Spinal cord (tissue), 10 donors: Measurements from ENCODE around the gene AUTS2. TPM values are rescaled to one million over a fixed set of nuclear protein-coding genes. Genes with fewer than 3 reads are reported as not detected.

Source experiments
- DNase-seq, 6 donors: peaks; one replicate each; pipeline versions ENCODE4 v3.0.0 to v3.0.0-alpha.2; 2013 to 2015; ENCODE audit warnings: low spot score in 6 of 6, low read depth in 4 of 6
- H3K27ac ChIP-seq: one replicate; pipeline ENCODE4 v1.5.1; 2013; ENCODE audit warnings: low read depth, low read length, control low read depth
- H3K27me3 ChIP-seq: one replicate; pipeline ENCODE4 v1.6.1; 2013; ENCODE audit warnings: low read length; ENCODE audit not compliant: control insufficient read depth, insufficient read depth
- H3K36me3 ChIP-seq: one replicate; pipeline ENCODE4 v1.6.1; 2013; ENCODE audit warnings: low read length; ENCODE audit not compliant: control insufficient read depth, insufficient read depth
- H3K4me1 ChIP-seq: one replicate; pipeline ENCODE4 v1.6.1; 2013; ENCODE audit warnings: low read length; ENCODE audit not compliant: control insufficient read depth, insufficient read depth
- H3K4me3 ChIP-seq: one replicate; pipeline ENCODE4 v1.5.1; 2013; ENCODE audit warnings: low read depth, low read length, control low read depth
- H3K9me3 ChIP-seq: one replicate; pipeline ENCODE4 v1.6.1; 2013; ENCODE audit warnings: low read length; ENCODE audit not compliant: control insufficient read depth, insufficient read depth
- WGBS: methylation state at CpG from one replicate; pipeline ENCODE4 v1.1.5; 2013; ENCODE audit warnings: missing lambda C conversion rate; ENCODE audit not compliant: insufficient coverage; 5-methylcytosine and 5-hydroxymethylcytosine counted together
- polyA plus RNA-seq, 2 donors: library from polyadenylated mRNA; unstranded; fragments of 120-200 nt; gene quantifications; one replicate each; pipeline ENCODE4 v1.2.1, GENCODE V29; 2013; ENCODE audit not compliant: insufficient read length in 2 of 2
- total RNA-seq, 2 donors: library from RNA; depleted of rRNA in 1 of 2; stranded (reverse); fragments of 120-200 nt in 1 of 2; fragments of >200 nt in 1 of 2; gene quantifications; one replicate each; pipeline versions ENCODE4 v1.2.3 to v1.2.4, GENCODE V29; 2013 to 2014
- donor health status: healthy.

The AUTS2 gene
- total and polyA plus RNA-seq, 4 donors, result 56.2 to 214 (median 135) TPM

DNA sequence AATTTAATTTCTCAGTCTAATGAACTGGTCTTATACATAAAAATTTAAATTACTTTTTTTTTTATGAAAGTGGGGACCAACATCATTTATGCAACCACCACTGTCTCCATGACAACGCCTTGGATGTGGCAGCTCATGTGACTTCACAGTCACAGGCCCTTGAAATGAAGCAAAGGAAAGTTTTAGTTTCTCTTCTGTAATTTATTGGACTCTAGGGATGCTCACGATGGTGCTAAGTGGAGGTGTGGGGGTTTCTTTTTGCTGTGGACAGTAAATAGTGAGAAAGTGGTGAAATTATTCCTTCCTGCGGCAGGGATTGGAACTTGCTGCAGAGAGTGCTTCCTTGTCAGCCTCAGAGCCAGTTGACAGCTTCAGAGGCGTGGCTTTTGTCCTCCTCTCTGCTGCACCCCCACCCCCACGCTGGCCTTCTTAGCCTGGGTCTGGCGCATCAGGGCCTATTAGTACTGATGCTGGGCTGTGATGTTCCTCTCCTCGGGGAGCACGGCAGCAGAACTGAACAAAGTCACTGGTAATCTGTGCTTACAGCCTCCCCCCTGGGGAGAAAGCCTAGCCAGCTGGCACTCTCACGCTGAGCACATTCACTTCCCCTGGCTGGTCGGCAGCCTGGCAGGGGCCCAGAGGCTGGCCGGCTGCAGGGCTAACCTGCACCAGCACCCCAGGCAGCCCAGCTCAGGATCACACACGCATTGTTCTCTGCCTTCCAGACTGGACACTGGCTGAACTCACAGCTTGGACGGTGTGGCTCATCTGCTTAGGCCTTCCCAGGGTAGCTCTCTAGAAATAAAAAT is 1016.2 kb downstream of the AUTS2 start:
- H3K4me1 ChIP-seq, result peaks cover 37% of the 10 kb centered on the region
- DNase-seq, result peak in 3 of 6 donors; percentile 68 to 90 (median 89)
- 9% methylated on average over 12 of the region's 13 CpGs for WGBS
- no peaks in the 10 kb centered on the region for H3K36me3 ChIP-seq
- no peaks in the 10 kb centered on the region for H3K9me3 ChIP-seq
- no peak overlapping the region for H3K27ac ChIP-seq
- no peaks in the 10 kb centered on the region for H3K27me3 ChIP-seq
- no peak overlapping the region for H3K4me3 ChIP-seq

- WGBS, result 40% methylated on average over 1 of the region's 5 CpGs
- H3K4me1 ChIP-seq, result peaks cover 43% of the 10 kb centered on the region
- H3K27me3 ChIP-seq, result no peaks in the 10 kb centered on the region
- H3K9me3 ChIP-seq, result no peaks in the 10 kb centered on the region
- H3K36me3 ChIP-seq, result no peaks in the 10 kb centered on the region
- no peak for DNase-seq
- H3K4me3 ChIP-seq, result no peak overlapping the region
- no peak overlapping the region for H3K27ac ChIP-seq
Observed at GRCh38 chr7:70615066-70615606, 1016.9 kb downstream of the AUTS2 start.

- peaks cover 53% of the 10 kb centered on the region for H3K4me1 ChIP-seq
- H3K4me3 ChIP-seq, result no peak overlapping the region
- no peaks in the 10 kb centered on the region for H3K36me3 ChIP-seq
- no peaks in the 10 kb centered on the region for H3K9me3 ChIP-seq
- WGBS, result 66% methylated on average over 5 of the region's 5 CpGs
- no peak overlapping the region for H3K27ac ChIP-seq
- H3K27me3 ChIP-seq, result no peaks in the 10 kb centered on the region
- no peak for DNase-seq
Observed at GRCh38 chr7:70616211-70616610, 1017.9 kb downstream of the AUTS2 start.

GRCh38 chr7:70616821-70617220 is 1018.5 kb downstream of the AUTS2 start:
- H3K4me1 ChIP-seq, result peaks cover 53% of the 10 kb centered on the region
- H3K4me3 ChIP-seq, result no peak overlapping the region
- WGBS, result 80% methylated on average over 3 of the region's 3 CpGs
- H3K36me3 ChIP-seq, result no peaks in the 10 kb centered on the region
- no peaks in the 10 kb centered on the region for H3K9me3 ChIP-seq
- no peak overlapping the region for H3K27ac ChIP-seq
- no peak for DNase-seq
- H3K27me3 ChIP-seq, result no peaks in the 10 kb centered on the region

DNA sequence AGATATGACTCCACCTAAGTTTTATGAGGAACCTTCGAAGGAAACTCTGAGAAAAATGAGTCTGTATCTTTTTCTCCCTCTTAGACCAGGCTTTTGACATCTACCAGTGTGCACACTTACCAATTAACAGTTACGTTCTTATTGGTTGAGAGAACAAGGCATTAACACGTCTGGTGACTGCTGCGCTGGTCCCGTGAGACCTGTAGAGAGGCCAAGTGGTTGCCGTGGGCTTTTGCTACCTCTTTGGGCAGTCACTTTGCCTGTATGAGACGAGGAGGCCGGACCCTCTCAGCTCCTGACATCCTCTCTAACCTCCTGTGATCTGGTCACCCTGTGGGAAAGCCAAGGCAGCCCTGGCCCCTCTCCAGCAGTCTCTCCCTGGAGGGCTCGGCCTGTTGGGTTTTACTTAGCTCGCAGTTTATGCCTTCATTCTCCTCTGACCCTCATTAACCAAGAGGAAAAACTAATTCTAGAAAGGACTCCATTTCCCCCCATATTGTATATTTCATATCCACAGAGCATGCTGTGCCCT is 1019.8 kb downstream of the AUTS2 start:
- DNase-seq, result no peak
- Histone ChIP-seq H3K36me3 (no peaks in the 10 kb centered on the region), H3K27me3 (no peaks in the 10 kb centered on the region), H3K4me1 (peaks cover 48% of the 10 kb centered on the region), H3K27ac (no peak overlapping the region), H3K9me3 (no peaks in the 10 kb centered on the region), H3K4me3 (no peak overlapping the region)
- 68% methylated on average over 9 of the region's 10 CpGs for WGBS

GRCh38 chr7:70619130-70619529 is 1020.9 kb downstream of the AUTS2 start:
- H3K4me3 ChIP-seq, result no peak overlapping the region
- H3K27me3 ChIP-seq, result no peaks in the 10 kb centered on the region
- H3K36me3 ChIP-seq, result no peaks in the 10 kb centered on the region
- 29% methylated on average over 5 of the region's 12 CpGs for WGBS
- H3K9me3 ChIP-seq, result no peaks in the 10 kb centered on the region
- no peak for DNase-seq
- no peak overlapping the region for H3K27ac ChIP-seq
- peaks cover 40% of the 10 kb centered on the region for H3K4me1 ChIP-seq

DNA sequence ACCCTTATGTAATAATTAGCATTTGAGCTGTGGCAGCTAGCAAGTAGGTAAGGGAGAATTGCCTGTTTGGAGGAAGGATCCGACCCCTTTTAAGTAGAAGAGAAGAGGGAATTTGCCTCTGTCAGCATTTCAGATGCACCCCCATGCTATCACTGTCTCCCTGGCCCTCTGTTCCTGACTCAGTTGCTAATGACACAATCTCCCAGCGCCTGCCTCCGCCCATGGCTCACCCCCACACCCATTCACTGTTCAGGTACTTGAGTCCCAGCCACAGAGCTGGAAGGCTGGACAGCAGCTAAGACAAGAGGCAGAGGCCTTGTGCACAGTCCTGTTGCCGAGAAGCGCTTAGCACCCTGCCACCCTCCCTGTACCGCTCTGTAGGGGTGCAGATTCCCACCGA is 1021.4 kb downstream of the AUTS2 start:
- no peak overlapping the region for H3K27ac ChIP-seq
- no peaks in the 10 kb centered on the region for H3K27me3 ChIP-seq
- no peaks in the 10 kb centered on the region for H3K36me3 ChIP-seq
- no peak overlapping the region for H3K4me3 ChIP-seq
- no peaks in the 10 kb centered on the region for H3K9me3 ChIP-seq
- WGBS, result 92% methylated on average over 6 of the region's 7 CpGs
- DNase-seq, result no peak
- peaks cover 35% of the 10 kb centered on the region for H3K4me1 ChIP-seq

GRCh38 chr7:70620333-70621055 is 1022.2 kb downstream of the AUTS2 start:
- Histone ChIP-seq H3K4me3 (no peak overlapping the region), H3K27me3 (no peaks in the 10 kb centered on the region), H3K9me3 (no peaks in the 10 kb centered on the region), H3K36me3 (no peaks in the 10 kb centered on the region), H3K4me1 (peaks cover 30% of the 10 kb centered on the region), H3K27ac (no peak overlapping the region)
- WGBS, result 60% methylated on average over 7 of the region's 19 CpGs
- peak in 2 of 6 donors; percentile 77 to 78 for DNase-seq

- no peak overlapping the region for H3K27ac ChIP-seq
Observed at GRCh38 chr7:70621954-70622600, 1023.8 kb downstream of the AUTS2 start.

More at GRCh38 chr7:70621954-70622600, 1023.8 kb downstream of the AUTS2 start:
- Histone ChIP-seq H3K9me3 (no peaks in the 10 kb centered on the region), H3K4me3 (no peak overlapping the region), H3K27me3 (no peaks in the 10 kb centered on the region), H3K4me1 (peaks cover 30% of the 10 kb centered on the region), H3K36me3 (no peaks in the 10 kb centered on the region)
- WGBS, result 82% methylated on average over 11 of the region's 17 CpGs
- DNase-seq, result no peak
